SU-DHL-6 (cell line): Measurements from ENCODE around the gene HMX1.

Experiments used
- H2AFZ ChIP-seq: fragments of 200-600 bp; sonication (generic); 2 replicates; pipeline ENCODE4 v1.6.1; 2014; ENCODE audit warnings: low read depth, mild to moderate bottlenecking, moderate library complexity, mixed read lengths, antibody characterized with exemption, low read length; ENCODE audit not compliant: severe bottlenecking
- H3F3A ChIP-seq: fragments of 200-600 bp; shearing (Covaris generic); 2 replicates; pipeline ENCODE4 v1.6.0; 2016; ENCODE audit warnings: antibody characterized with exemption, mild to moderate bottlenecking; ENCODE audit not compliant: insufficient read depth
- H3K27ac ChIP-seq: fragments of 200-600 bp; sonication (generic); 2 replicates; pipeline ENCODE4 v1.5.1; 2016; ENCODE audit warnings: low read depth, mild to moderate bottlenecking, low read length, moderate library complexity, mixed read lengths
- H3K27me3 ChIP-seq: fragments of 200-600 bp; sonication (generic), shearing (Covaris generic); 2 replicates; pipeline ENCODE4 v1.6.0; 2014; ENCODE audit warnings: mild to moderate bottlenecking, low read length
- H3K36me3 ChIP-seq: fragments of 200-600 bp; sonication (generic); 2 replicates; pipeline ENCODE4 v1.6.1; 2014; ENCODE audit warnings: mild to moderate bottlenecking, low read length, mixed read lengths
- H3K4me2 ChIP-seq: fragments of 300-600, 200-600 bp; shearing (Covaris generic), sonication (generic); 2 replicates; pipeline ENCODE4 v1.6.0; 2014; ENCODE audit warnings: low read length, low read depth, mild to moderate bottlenecking; ENCODE audit not compliant: poor library complexity, severe bottlenecking
- H3K4me3 ChIP-seq: fragments of 200-600 bp; sonication (generic); 2 replicates; pipeline ENCODE4 v1.5.1; 2014; ENCODE audit warnings: antibody characterized with exemption, low read length, mild to moderate bottlenecking, mixed read lengths; ENCODE audit not compliant: insufficient read depth, poor library complexity, severe bottlenecking
- H3K79me2 ChIP-seq: fragments of 200-600 bp; sonication (generic); 2 replicates; pipeline ENCODE4 v1.6.1; 2014; ENCODE audit warnings: mild to moderate bottlenecking, low read length, moderate library complexity; ENCODE audit not compliant: insufficient read depth
- H3K9ac ChIP-seq: fragments of 200-600 bp; sonication (generic); 2 replicates; pipeline ENCODE4 v1.7.0; 2014; ENCODE audit warnings: mild to moderate bottlenecking, low read length
- H3K9me2 ChIP-seq: fragments of 200-600 bp; sonication (generic); replicated peaks from 2 replicates; pipeline ENCODE4 v1.6.1; 2014; ENCODE audit warnings: low read length; ENCODE audit not compliant: insufficient read depth
- H3K9me3 ChIP-seq: fragments of 200-600 bp; sonication (generic); 2 replicates; pipeline ENCODE4 v1.6.1; 2014; ENCODE audit warnings: low read length, mixed read lengths; ENCODE audit not compliant: insufficient read depth
- H4K20me1 ChIP-seq: fragments of 200-600 bp; sonication (generic); 2 replicates; pipeline ENCODE4 v1.6.1; 2014; ENCODE audit warnings: low read depth, mild to moderate bottlenecking, antibody characterized with exemption, low read length, moderate library complexity, mixed read lengths
- CTCF ChIP-seq: fragments of 200-600 bp; sonication (generic); IDR thresholded peaks from one replicate; pipeline ENCODE4 v1.5.1; 2017; ENCODE audit warnings: antibody characterized with exemption, mild to moderate bottlenecking, low read length, moderate library complexity; ENCODE audit not compliant: insufficient read depth, poor library complexity, severe bottlenecking
- EZH2phosphoT487 ChIP-seq: fragments of 200-600 bp; sonication (generic), shearing (Covaris generic); conservative IDR thresholded peaks from 2 replicates; pipeline ENCODE4 v1.6.1; 2018; ENCODE audit warnings: mild to moderate bottlenecking, antibody characterized with exemption, low read length, moderate library complexity, mixed read lengths

HMX1 gene

GRCh38 chr4:8837181-8837841 is 34.3 kb downstream of the HMX1 start:
- H4K20me1 ChIP-seq: no peaks in the 10 kb centered on the region
- no peaks in the 10 kb centered on the region for H3K9me3 ChIP-seq
- H3K36me3 ChIP-seq: no peaks in the 10 kb centered on the region
- H3K27me3 ChIP-seq: no peaks in the 10 kb centered on the region
- H3K79me2 ChIP-seq: no peaks in the 10 kb centered on the region
- H2AFZ ChIP-seq: no peak overlapping the region
- no peak overlapping the region for H3K4me2 ChIP-seq
- no peak overlapping the region for H3K27ac ChIP-seq
- TF ChIP-seq CTCF (no peak), EZH2phosphoT487 (no peak)
- H3K4me3 ChIP-seq: no peak overlapping the region
- H3K9me2 ChIP-seq: no peaks in the 10 kb centered on the region
- H3K9ac ChIP-seq: no peak overlapping the region
- H3F3A ChIP-seq: no peaks in the 10 kb centered on the region

DNA sequence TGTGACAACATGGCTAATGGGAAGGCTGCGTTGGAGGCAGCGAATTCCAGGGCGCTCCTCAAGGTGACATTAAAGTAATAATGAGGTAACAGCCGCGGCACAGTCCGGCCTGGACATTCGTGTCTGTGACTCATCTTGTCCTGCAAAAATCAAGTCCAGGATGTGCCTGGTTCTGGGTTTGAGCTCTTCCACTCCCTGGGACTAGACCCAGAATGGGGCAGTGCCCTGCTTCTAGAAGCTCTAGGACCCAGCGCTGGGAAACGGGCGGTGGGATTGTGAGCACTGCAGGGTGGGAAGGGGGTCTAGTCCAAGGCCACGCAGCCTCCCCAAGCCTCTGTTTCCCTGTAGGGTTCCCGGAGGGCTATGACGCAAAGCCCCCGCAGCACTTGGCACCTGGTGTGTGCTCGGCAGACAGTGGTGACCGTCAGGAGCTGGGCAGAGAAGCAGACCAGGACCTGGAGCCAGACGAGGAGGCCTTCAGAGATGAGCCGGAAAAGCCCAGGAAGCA is 34.9 kb downstream of the HMX1 start:
- Histone ChIP-seq H4K20me1 (no peaks in the 10 kb centered on the region), H3K79me2 (no peaks in the 10 kb centered on the region), H3K9me3 (no peaks in the 10 kb centered on the region), H3K36me3 (no peaks in the 10 kb centered on the region), H3K4me2 (no peak overlapping the region), H2AFZ (no peak overlapping the region), H3K9me2 (no peaks in the 10 kb centered on the region), H3K27me3 (no peaks in the 10 kb centered on the region), H3K27ac (no peak overlapping the region), H3K9ac (no peak overlapping the region), H3K4me3 (no peak overlapping the region), H3F3A (no peaks in the 10 kb centered on the region)
- TF ChIP-seq EZH2phosphoT487 (no peak), CTCF (no peak)

DNA sequence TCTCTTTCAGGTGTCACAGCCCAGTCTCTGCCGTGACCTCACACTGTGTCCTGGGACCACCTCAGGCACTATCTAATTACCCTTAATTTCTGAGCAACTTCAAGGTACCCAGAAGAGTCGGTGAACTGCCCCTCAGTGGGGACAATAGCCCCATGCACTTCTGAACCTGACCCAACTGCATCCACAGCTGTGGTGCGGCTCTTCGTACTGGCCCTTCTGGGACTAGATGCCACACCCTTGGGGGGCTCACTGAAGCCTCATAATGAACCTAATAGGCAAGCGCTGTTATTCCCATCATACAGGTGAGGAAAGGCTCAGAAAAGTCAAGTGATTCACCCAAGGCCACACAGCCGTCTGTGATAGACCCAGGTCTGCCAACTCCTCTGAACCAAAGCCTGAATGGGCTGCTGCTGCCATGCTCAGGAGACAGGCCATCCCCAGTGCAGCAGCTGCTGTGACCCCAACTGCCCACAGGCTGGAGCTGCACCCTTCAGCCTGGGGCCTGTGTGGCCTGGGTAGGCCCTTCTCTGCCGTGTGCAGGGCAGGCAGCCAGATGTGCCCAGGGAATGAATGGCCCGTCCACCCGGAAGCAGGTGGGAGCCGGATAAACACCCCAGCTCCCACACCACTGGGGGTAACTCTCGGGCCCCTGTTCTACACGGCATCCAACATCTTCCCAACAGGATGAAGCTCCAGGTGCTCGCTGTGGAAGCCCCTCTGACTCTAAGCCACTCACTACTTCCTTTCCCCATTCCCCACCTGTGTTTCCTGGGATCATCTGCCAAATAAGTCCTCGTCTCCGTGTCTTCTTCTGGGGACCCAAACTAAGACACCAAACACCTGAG is 35.9 kb downstream of the HMX1 start:
- Histone ChIP-seq H3K9me2 (no peaks in the 10 kb centered on the region), H3K4me2 (no peak overlapping the region), H2AFZ (no peak overlapping the region), H3F3A (no peaks in the 10 kb centered on the region), H3K27ac (no peak overlapping the region), H3K9me3 (no peaks in the 10 kb centered on the region), H3K27me3 (no peaks in the 10 kb centered on the region), H3K36me3 (no peaks in the 10 kb centered on the region), H3K9ac (no peak overlapping the region), H4K20me1 (no peaks in the 10 kb centered on the region), H3K79me2 (no peaks in the 10 kb centered on the region), H3K4me3 (no peak overlapping the region)
- TF ChIP-seq EZH2phosphoT487 (no peak), CTCF (no peak)
